ENCODE measurements around the gene COL25A1.

Gene COL25A1

GRCh38 chr4:109275066-109275745, 27.3 kb downstream of the COL25A1 start:
- no peak for DNase-seq (ENCODE audit: low spot score)

GRCh38 chr4:109266891-109267290, 35.6 kb downstream of the COL25A1 start:
- DNase-seq (ENCODE audit: low spot score), result no peak
- no peak for TF ChIP-seq CTCF (IDR thresholded peaks at IDR 0.05; ENCODE audit: extremely low read depth, insufficient read depth, missing control alignments)
- in situ Hi-C loops (cut with MboI; ENCODE audit: low pct_unique_long_range_greater_than_20kb, low sequenced_read_pairs, unreplicated experiment), result no loop called here

More at GRCh38 chr4:109275066-109275745, 27.3 kb downstream of the COL25A1 start:
- TF ChIP-seq CTCF (IDR thresholded peaks at IDR 0.05; ENCODE audit: extremely low read depth, insufficient read depth, missing control alignments), result no peak
- in situ Hi-C loops (cut with MboI; ENCODE audit: low pct_unique_long_range_greater_than_20kb, low sequenced_read_pairs, unreplicated experiment), result no loop called here

GRCh38 chr4:109266236-109266635, 36.2 kb downstream of the COL25A1 start:
- no peak for TF ChIP-seq CTCF (IDR thresholded peaks at IDR 0.05; ENCODE audit: extremely low read depth, insufficient read depth, missing control alignments)
- in situ Hi-C loops (cut with MboI; ENCODE audit: low pct_unique_long_range_greater_than_20kb, low sequenced_read_pairs, unreplicated experiment), result no loop called here
- no peak for DNase-seq (ENCODE audit: low spot score)

GRCh38 chr4:109263721-109264120, 38.7 kb downstream of the COL25A1 start:
- no peak for TF ChIP-seq CTCF (IDR thresholded peaks at IDR 0.05; ENCODE audit: extremely low read depth, insufficient read depth, missing control alignments)
- no peak for DNase-seq (ENCODE audit: low spot score)
- in situ Hi-C loops (cut with MboI; ENCODE audit: low pct_unique_long_range_greater_than_20kb, low sequenced_read_pairs, unreplicated experiment), result no loop called here

- no peak for DNase-seq (ENCODE audit: low spot score)
- TF ChIP-seq CTCF (IDR thresholded peaks at IDR 0.05; ENCODE audit: extremely low read depth, insufficient read depth, missing control alignments), result no peak
- in situ Hi-C loops (cut with MboI; ENCODE audit: low pct_unique_long_range_greater_than_20kb, low sequenced_read_pairs, unreplicated experiment), result no loop called here
These were observed 45.6 kb downstream of the COL25A1 start for GRCh38 chr4:109256818-109257217.

- no peak for TF ChIP-seq CTCF (IDR thresholded peaks at IDR 0.05; ENCODE audit: extremely low read depth, insufficient read depth, missing control alignments)
- in situ Hi-C loops (cut with MboI; ENCODE audit: low pct_unique_long_range_greater_than_20kb, low sequenced_read_pairs, unreplicated experiment), result no loop called here
- no peak for DNase-seq (ENCODE audit: low spot score)
These were observed 47.6 kb downstream of the COL25A1 start for GRCh38 chr4:109254845-109255244.

All from GM13977 (cell line).